ENCODE results near the gene RAI1.
A peak's percentile ranks its signal among the peaks of the same experiment; 100 is the strongest.
"Not testable (repeated sequence)": the region's sequence is repeated elsewhere in the genome, so short reads cannot be mapped to it uniquely, and the experiment has no call there.

Gene RAI1

GRCh38 chr17:17807440-17807839, 126.2 kb downstream of the RAI1 start:
- DNase-seq = no peak

- DNase-seq = not testable (repeated sequence)
Measured at GRCh38 chr17:17808200-17808599, 126.9 kb downstream of the RAI1 start.

GRCh38 chr17:17808706-17809432, 127.6 kb downstream of the RAI1 start:
- no peak for DNase-seq

- no peak for DNase-seq
Measured at GRCh38 chr17:17809531-17810083, 128.3 kb downstream of the RAI1 start.

DNA sequence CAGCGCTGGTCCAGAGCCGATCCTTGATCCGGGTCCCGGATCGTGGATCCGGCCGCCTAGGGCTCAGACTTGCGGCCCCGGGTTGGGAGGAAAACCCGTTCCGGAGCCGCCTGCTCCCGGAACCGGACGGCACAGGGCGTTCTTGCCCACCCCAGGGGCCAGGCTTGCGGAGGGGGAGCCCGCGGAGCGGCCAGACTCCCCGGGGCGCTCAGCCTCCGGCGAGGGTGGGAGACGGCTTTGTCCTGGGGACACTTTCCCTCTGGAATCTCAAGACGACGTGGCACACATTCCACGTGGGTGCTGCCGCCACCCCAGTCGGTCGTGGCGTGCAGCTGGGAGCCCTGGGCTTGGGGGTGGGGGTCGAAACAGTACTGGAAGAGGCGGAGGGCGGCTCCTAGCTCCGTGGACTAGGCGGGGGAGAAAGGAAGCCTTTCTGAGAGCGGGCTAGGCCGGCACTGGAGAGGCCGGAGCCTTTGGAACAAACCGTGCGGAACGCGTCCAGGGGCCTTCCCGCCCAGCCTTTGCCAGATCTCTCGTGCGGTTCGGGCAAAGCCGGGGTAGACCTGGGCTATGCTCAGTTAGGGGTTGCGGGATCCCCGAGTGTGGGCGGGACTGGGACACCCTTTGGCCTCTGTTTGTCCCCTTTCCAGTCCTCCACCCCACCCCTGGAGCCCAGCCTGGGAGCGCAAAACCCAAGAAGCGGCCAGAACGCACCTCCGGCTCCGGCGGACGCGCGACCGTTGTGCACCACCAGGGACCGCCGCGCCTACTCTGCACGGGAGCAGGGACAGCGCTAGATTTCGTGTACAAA, 129.0 kb downstream of the RAI1 start:
- peak in 1 of 3 experiments; percentile 4 for DNase-seq

- DNase-seq = no peak
Measured at GRCh38 chr17:17810895-17811248, 129.6 kb downstream of the RAI1 start.

- DNase-seq = peak in 1 of 3 experiments; percentile 42
Measured at GRCh38 chr17:17811381-17812210, 130.3 kb downstream of the RAI1 start.

DNA sequence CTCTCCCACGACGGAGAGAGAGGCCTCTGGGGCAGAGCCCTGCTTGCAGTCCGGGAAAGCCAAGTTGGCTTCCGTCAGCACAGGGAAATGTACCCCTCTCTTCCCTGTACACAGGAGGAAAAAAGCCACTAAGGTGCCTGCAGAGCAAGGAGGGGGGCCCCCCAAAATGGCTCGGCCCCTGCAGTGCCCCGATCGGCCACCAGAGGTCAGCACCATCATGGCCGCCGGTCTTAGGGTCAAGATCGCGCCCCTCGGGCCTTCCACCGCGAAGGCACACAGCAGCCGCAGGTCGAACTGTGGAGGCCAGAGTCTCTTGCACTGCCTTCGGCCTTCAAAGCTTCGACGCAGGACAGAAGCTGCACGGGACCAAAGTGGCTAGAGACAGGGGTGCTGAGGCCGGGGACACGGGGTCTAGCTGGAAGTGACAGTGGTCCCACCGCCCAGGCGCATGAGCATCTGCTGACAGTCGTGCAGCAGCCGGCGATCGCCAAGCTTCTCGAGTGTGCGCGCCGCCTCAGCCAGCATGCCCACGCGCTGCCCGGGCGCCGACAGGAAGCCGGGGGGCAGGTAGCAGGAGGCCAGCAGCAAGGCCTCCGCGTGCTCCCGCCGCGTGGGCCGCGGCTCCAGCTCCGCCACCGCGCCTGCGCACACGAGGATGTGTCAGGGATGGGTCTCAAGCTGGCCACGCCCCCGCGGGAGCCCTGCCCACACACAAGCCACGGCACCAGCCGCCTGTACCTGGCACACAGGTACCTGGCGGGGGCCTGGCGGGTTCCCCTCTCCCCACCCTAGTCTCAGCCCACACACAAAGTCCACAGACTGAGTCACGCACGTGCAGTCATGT, 131.2 kb downstream of the RAI1 start:
- DNase-seq = peak; percentile 17 to 54 (median 28)

DNA sequence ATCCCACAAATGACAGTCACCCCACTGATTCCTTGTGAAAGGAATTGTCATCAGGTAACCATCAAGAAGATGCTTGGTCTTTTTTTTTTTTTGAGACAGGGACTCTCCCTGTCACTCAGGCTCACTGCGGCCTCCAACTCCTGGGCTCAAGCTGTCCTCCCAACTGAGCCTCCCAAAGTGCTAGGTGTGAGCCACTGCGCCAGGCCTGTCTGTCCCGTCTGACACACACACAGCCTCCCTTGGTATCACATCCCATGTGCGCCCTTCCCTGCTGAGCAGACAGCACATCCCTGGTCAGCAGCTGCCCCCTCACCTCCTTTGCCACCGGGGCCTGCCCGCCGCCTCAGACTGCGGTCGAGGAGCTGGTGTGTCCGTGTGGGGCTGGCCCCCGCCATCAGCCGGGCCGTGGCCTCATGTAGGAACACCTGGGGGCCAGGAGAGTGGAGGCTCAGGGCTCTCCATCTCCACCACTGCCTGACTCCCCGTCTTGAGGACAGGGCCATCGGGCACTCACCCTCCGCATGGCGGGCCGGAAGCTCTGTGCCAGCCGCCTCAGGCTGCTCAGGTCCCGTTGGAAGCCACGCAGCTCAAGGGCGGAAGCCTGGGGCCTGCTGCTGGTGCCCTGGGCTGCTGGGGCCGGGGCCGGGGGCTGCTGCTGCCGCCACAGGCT, 131.9 kb downstream of the RAI1 start:
- DNase-seq = no peak

GRCh38 chr17:17813725-17814095, 132.5 kb downstream of the RAI1 start:
- DNase-seq = no peak

DNA sequence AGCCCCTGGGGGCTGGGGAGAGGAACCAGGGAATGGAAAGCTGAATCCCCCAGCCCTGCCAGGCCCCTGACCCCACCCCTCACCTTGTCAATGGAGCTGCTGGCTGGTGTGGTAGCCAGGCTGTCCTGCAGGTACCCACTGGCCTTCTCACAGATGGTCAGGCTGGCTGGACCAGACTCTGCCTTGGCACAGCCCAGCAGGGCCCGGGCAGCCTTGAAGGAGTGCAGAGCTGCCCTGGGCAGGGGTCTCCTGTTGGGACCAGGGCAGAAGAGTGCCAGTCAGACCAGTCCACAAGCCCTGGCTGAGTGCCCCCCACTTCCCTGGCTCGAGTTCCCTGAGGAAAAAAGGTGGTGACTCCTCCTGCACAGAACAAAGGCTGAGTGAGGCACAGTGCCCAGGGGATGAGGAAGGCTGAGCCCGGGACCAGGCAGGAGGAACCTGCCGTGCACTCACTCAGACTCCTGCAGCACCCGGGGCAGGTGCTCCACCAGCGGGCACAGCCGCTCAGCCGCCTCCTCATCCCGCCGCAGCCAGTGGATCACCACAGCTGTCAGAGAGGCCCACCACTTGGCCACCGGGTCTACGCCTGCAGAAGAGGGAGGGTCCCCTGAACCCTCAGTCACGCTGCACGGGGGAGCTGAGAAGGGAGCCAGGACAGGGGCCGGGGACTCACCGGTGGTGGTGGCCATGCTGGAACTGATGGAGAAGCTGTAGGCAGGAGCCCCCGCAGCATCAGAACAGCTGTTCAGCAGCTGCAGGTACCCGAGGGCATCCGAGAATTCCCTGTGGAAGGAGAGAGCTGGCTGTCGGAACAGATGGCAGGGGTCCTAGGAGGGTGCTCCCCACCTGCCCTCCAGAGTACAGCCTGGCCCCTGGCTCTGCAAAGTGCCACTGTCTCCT, 133.2 kb downstream of the RAI1 start:
- DNase-seq = no peak

- no peak for DNase-seq
Measured at GRCh38 chr17:17815062-17815406, 133.8 kb downstream of the RAI1 start.

DNA sequence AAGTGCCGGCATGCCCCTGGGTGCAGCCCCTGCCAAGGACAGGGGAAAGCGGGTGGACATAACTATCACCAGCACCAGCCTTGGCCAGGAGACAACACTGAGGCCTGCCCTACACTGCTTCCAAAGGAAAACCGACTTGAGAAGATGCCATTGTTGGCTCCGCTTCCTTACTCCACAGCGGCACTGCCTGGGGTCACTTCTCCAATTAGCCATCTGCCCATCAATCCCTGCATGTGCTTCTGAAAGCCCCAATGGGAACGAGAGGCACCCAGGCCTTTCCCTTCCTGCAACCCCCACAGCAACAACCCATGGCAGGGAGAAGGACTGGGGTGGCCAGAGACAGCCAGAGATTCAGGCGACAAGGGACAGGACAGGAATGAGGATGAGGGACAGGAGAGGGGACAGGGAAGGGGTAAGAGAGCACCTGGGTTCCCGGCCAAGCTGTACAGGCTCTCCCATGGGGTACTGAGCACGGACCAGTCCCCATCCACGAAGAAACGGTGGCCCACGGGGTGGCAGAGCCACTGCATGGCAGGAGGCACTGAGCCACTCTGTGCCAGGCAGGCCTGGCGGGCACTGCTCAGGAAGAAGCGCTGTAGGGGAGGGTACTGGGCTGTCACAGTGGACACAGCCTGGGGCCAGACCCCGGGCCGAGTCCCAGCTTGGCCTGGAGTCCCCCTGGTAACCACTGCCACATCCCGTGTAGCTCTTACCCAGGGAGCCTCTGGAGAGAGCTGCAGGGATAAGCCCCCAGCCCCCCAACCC, 134.4 kb downstream of the RAI1 start:
- no peak for DNase-seq

DNA sequence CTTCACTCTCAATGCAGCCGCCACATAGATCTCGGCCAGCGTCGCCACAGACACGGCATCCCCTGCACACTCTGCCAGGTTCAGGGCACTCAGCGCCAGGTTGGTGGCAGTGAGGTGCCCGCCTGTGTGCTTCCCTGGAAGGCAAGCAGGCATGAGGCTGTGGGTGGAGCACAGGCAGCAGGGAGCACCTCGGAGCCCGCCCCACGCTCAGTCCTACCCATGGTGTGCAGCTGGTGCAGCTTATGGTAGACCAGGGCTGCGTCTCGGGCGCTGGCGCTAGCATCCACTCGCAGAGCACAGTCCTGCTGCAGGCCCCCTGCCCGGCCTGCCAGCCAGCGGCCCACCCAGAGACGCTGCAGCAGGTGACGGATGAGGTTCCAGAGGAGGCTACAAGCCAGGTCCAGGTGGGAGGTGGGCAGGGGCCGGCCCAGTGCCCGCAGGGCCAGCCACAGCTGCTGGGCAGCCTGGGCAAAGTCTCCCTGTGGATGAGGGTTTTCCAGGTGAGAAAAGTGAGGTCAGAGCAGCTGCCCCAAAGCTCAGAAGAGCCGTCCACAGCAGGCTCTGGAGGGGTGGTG, 135.1 kb downstream of the RAI1 start:
- no peak for DNase-seq

- no peak for DNase-seq
Measured at GRCh38 chr17:17816831-17817551, 135.7 kb downstream of the RAI1 start.

GRCh38 chr17:17817552-17817947, 136.3 kb downstream of the RAI1 start:
- no peak for DNase-seq

DNA sequence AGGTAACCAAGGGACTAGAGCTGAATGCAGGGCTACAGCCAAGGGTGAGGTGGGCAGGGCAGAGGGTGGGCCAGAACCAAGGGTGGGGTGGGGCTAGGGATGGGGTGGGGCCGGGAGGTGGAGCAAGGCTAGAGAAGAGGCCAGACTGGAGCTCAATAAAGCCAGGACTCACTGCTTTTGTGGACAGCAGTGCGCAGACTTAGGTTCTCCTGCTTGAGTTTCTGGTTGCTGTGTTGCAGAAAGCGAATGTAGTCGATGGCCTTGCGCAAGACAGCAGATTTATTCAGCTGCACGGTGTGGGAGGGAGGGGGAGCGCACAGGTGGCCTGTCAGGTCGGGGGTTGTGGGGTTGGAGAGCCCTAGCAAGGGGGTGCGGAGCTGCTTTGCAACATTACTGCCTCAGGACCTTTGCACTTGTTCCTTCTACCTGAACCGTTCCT, 136.8 kb downstream of the RAI1 start:
- peak in 1 of 3 experiments; percentile 27 for DNase-seq

- no peak for DNase-seq
Measured at GRCh38 chr17:17819111-17819510, 137.9 kb downstream of the RAI1 start.

- no peak for DNase-seq
Measured at GRCh38 chr17:17819561-17819995, 138.3 kb downstream of the RAI1 start.
